Neural progenitor cell (in vitro differentiated cells): ENCODE data around the gene ZNF689.

Experiments
- EZH2 ChIP-seq: fragments of 200-600 bp; sonication (generic); IDR thresholded peaks from 2 replicates; pipeline ENCODE4 v1.6.1; 2017; ENCODE audit warnings: antibody characterized with exemption, mild to moderate bottlenecking, moderate library complexity
- TF ChIP-seq, protein P1 (sequence below): fragments of 200-600 bp; sonication (generic); IDR thresholded peaks from 2 replicates; pipeline ENCODE4 v1.5.1; 2017; ENCODE audit warnings: antibody characterized with exemption, mild to moderate bottlenecking

DNA sequence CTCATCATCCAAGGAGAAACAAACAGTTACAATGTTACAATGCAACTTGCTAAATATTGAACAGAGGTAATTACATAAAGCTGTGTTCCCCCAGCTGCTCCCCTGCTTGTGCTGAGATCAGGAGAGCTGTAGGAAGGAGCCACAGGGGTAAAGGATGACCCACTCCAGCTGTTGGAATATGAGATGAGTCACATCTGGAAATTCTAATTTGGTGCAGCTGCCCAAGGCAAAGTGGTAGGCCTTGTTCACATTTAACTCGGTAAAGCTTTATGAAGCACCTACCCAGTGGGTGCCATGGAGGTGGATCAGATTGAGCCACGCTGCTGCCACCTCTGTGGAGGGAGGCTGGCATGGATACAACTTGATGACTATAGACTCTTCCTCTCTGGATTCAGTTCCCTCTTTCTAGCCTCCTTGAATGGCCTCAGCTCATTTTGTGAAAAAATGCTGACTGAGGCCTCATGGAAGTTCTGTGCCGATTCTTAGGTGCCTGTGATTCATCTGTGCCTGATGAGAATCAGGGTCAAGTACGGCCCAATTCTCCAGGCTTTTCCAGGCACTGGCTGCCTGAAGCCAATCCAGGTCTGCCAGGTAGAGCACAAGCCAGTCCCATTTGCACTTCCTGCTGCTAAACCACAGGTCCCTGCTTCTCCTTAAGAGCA is 7.4 kb downstream of the ZNF689 start:
- TF ChIP-seq, protein P1, sequence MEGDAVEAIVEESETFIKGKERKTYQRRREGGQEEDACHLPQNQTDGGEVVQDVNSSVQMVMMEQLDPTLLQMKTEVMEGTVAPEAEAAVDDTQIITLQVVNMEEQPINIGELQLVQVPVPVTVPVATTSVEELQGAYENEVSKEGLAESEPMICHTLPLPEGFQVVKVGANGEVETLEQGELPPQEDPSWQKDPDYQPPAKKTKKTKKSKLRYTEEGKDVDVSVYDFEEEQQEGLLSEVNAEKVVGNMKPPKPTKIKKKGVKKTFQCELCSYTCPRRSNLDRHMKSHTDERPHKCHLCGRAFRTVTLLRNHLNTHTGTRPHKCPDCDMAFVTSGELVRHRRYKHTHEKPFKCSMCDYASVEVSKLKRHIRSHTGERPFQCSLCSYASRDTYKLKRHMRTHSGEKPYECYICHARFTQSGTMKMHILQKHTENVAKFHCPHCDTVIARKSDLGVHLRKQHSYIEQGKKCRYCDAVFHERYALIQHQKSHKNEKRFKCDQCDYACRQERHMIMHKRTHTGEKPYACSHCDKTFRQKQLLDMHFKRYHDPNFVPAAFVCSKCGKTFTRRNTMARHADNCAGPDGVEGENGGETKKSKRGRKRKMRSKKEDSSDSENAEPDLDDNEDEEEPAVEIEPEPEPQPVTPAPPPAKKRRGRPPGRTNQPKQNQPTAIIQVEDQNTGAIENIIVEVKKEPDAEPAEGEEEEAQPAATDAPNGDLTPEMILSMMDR, result no peak
- no peak for TF ChIP-seq EZH2
